ENCODE results near the gene NCR2. TPM values are rescaled to one million over a fixed set of nuclear protein-coding genes. Genes with fewer than 3 reads are reported as not detected.

Gene NCR2
- total RNA-seq = not detected

GRCh38 chr6:41335296-41335695 lies at the start of gene NCR2:
TSS of gene NCR2 (plus strand) at chr6:41335608. CDS start at chr6:41335877, 269 bp downstream.

GRCh38 chr6:41286544-41287346 lies 48.7 kb upstream of the NCR2 start, which contains the start of gene TREM1:
TSS of gene TREM1 (minus strand) at chr6:41286682. CDS start at chr6:41286655, 27 bp downstream.

Other genes starting within 250 kb of the NCR2 start
- not detected for gene TREML1, start 181.3 kb upstream of the NCR2 start, total RNA-seq
- gene TREM2, start 172.5 kb upstream of the NCR2 start, total RNA-seq = not detected
- 10 to 100 TPM; 35.3 to 36.5 TPM for gene TREML2, start 134.5 kb upstream of the NCR2 start, total RNA-seq
- not detected for gene TREML4, start 107.3 kb upstream of the NCR2 start, total RNA-seq
- gene TREM1, start 48.9 kb upstream of the NCR2 start, total RNA-seq = under 1 TPM; 0.26 to 0.53 TPM
- gene FOXP4, start 210.8 kb downstream of the NCR2 start, total RNA-seq = 10 to 100 TPM; 12.2 to 12.5 TPM

All from activated naive CD4-positive, alpha-beta T cell treated with anti-CD3 and anti-CD28 coated beads, Interleukin-2, amount 10 ng/mL, durations not matched to agents 5 hours and 36 hours (primary cell).